T-helper 17 cell (primary cell): ENCODE measurements around the gene B4GALNT4. TPM values are rescaled to one million over a fixed set of nuclear protein-coding genes. Genes with fewer than 3 reads are reported as not detected.
"Not testable (repeated sequence)": the region's sequence is repeated elsewhere in the genome, so short reads cannot be mapped to it uniquely, and the experiment has no call there.

ENCODE experiments used
- ATAC-seq: fragments of 150-1000 bp; cut with Tn5 transposase; 2 replicates; pipeline ENCODE4 v1.10.0; 2021; ENCODE audit warnings: mild to moderate bottlenecking, moderate library complexity
- DNase-seq, 3 donors: peaks; one replicate each; pipeline versions ENCODE4 v3.0.0 to v3.0.0-alpha.2; 2020 to 2021
- H3K9me3 ChIP-seq: one replicate; pipeline ENCODE4 v1.7.0; 2013; ENCODE audit warnings: low read length, mild to moderate bottlenecking; ENCODE audit not compliant: control insufficient read depth, poor library complexity, severe bottlenecking
- H3K27ac Mint-ChIP-seq: one replicate; pipeline ENCODE4 v1.8.0; 2022; ENCODE audit warnings: mild to moderate bottlenecking, moderate library complexity, mixed read lengths
- H3K27me3 Mint-ChIP-seq: one replicate; pipeline ENCODE4 v1.8.0; 2022; ENCODE audit warnings: mixed read lengths
- H3K36me3 Mint-ChIP-seq: one replicate; pipeline ENCODE4 v1.8.0; 2022; ENCODE audit warnings: low read depth, mixed read lengths
- H3K4me1 Mint-ChIP-seq: one replicate; pipeline ENCODE4 v1.8.0; 2022; ENCODE audit warnings: mild to moderate bottlenecking, mixed read lengths
- H3K4me3 Mint-ChIP-seq: one replicate; pipeline ENCODE4 v1.8.0; 2022; ENCODE audit warnings: mild to moderate bottlenecking, moderate library complexity, mixed read lengths
- total RNA-seq, 4 donors: library from RNA in 2 of 4; stranded (reverse) in 2 of 4; gene quantifications; one replicate each; pipeline ENCODE4 v1.2.3 and lab custom pipeline; 2022 to 2026

Gene B4GALNT4
- total RNA-seq, 2 donors from 2014 or later, result 6.0 to 8.6 TPM

DNA sequence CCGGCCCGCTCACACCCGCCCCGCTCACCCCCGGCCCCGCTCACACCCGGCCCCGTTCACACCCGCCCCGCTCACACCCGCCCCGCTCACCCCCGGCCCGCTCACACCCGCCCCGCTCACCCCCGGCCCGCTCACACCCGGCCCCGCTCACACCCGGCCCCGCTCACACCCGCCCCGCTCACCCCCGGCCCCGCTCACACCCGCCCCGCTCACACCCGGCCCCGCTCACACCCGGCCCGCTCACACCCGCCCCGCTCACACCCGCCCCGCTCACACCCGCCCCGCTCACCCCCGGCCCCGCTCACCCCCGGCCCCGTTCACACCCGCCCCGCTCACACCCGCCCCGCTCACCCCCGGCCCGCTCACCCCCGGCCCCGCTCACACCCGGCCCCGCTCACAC, 31.9 kb downstream of the B4GALNT4 start:
- not testable (repeated sequence) for H3K9me3 ChIP-seq, DNase-seq, ATAC-seq, H3K4me1 Mint-ChIP-seq, H3K4me3 Mint-ChIP-seq, H3K27ac Mint-ChIP-seq, H3K27me3 Mint-ChIP-seq, H3K36me3 Mint-ChIP-seq

DNA sequence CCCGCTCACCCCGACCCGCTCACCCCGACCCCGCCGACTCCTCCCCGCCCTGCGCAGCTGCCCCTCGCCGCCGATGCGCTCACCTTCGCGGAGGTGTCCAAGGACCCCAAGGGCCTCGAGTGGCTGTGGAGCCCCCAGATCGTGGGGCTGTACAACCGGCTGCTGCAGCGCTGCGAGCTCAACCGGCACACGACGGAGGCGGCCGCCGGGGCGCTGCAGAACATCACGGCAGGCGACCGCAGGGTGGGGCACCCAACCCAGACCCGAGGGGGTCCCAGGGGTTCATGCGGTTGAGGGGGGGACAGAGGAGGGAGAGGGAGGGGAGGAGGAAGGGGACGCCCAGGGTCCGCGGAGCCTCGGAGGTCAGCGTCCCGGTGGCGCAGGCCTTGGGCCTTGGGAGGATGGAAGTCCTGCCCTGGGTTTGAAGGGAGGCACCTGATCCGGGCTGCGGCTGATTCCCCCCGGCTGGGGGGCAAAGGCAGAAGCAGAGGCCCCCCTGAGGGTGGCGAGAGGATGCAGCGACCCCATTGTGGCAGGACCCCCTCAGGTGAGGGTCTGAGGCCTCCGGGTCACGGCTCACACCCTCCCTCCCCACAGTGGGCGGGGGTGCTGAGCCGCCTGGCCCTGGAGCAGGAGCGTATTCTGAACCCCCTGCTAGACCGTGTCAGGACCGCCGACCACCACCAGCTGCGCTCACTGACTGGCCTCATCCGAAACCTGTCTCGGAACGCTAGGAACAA, 33.9 kb downstream of the B4GALNT4 start:
- no peaks in the 10 kb centered on the region for H3K9me3 ChIP-seq
- no peak overlapping the region for H3K27ac Mint-ChIP-seq
- H3K4me3 Mint-ChIP-seq, result no peak overlapping the region
- DNase-seq (no peak), ATAC-seq (no peak)
- no peaks in the 10 kb centered on the region for H3K36me3 Mint-ChIP-seq
- peaks cover 9% of the 10 kb centered on the region for H3K4me1 Mint-ChIP-seq
- no peaks in the 10 kb centered on the region for H3K27me3 Mint-ChIP-seq

DNA sequence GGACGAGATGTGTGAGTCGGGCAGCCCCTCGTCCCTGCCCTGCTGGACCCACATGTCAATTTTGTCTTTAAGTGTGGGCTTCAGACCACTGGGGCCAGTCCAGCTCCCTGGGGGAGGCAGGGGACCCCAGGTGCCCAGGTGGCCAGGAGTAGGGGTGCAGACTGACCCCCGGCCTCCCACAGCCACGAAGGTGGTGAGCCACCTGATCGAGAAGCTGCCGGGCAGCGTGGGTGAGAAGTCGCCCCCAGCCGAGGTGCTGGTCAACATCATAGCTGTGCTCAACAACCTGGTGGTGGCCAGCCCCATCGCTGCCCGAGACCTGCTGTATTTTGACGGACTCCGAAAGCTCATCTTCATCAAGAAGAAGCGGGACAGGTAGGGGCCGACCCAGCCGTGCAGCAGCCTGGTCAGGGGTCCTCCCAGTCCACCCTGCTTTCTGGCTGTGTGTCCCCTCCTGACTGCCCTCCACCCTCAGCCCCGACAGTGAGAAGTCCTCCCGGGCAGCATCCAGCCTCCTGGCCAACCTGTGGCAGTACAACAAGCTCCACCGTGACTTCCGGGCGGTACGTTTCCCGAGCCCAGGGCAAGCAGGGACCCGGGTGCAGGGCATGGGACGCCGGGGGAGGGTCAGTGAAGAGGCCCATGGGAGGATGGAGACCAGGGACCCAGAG, 34.6 kb downstream of the B4GALNT4 start:
- H3K9me3 ChIP-seq, result no peaks in the 10 kb centered on the region
- DNase-seq (no peak), ATAC-seq (no peak)
- Mint-ChIP-seq H3K36me3 (no peaks in the 10 kb centered on the region), H3K4me3 (no peak overlapping the region), H3K27ac (peak overlapping the region; percentile 72), H3K4me1 (peaks cover 6% of the 10 kb centered on the region), H3K27me3 (no peaks in the 10 kb centered on the region)

DNA sequence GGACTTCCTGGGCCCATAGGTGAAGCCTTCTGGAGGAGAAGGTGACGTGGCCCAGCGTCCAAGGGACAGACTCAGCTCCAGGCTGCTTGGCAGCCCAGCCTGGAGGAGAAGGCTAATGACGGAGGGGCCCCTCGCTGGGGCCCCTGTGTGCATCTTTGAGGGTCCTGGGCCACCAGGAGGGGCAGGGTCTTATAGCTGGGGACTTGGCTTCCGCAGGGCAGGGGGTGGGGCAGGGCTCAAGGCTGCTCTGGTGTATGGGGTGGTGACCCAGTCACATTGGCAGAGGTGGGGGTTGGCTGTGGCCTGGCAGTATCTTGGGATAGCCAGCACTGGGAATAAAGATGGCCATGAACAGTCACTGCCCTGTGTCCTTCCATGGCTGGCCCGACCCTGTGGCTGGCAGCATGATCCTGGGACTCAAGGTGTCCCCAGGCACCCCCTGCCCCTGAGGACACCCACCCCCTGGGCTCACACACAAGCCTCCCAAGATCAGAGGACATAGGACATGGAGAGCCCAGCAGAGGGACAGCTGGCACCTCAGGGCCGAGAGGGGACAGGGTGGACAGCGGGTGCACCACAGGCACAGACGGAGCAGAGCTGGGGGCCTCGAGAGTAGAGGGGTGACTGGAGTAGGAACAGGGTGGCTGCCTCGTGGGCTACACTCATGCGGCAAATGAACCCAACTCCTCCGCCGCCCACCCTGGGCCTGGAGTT, 35.4 kb downstream of the B4GALNT4 start:
- no peak for DNase-seq
- no peak overlapping the region for H3K4me3 Mint-ChIP-seq
- H3K27ac Mint-ChIP-seq, result peak overlapping the region; percentile 72
- no peak for ATAC-seq
- peaks cover 8% of the 10 kb centered on the region for H3K4me1 Mint-ChIP-seq
- no peaks in the 10 kb centered on the region for H3K27me3 Mint-ChIP-seq
- no peaks in the 10 kb centered on the region for H3K36me3 Mint-ChIP-seq
- no peaks in the 10 kb centered on the region for H3K9me3 ChIP-seq

DNA sequence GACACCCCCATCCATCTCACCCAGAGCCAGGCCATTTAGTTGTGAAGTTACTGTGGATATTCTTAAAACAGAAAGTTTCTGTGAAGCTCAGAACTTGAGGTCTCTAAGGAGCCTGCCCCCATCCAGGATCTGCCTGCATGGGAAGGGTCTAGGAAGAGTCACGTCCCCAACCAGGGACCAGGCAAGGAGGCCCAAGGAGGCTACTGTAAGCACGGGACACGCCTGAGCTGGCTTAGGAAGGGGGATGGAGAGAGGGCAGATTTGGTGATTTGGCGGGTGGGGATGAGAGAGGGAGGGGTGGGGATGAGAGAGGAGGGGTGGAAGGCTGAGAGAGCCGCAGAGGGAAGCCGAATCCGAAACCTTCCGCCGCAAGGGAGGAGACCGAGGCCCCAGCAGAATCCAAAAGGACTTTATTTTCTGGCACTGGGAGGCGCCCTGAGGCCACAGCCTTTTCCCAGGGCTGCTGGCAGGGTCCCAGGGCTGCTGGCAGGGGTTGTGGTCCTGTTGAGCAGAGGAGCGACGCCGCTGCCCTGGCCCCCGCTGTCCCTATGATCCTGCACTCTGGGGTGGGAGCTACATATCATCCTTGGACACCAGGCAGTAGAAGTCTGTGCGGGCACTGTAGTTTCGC, 36.1 kb downstream of the B4GALNT4 start:
- Mint-ChIP-seq H3K36me3 (no peaks in the 10 kb centered on the region), H3K4me1 (peaks cover 8% of the 10 kb centered on the region), H3K4me3 (peak overlapping the region; percentile 76), H3K27ac (peak overlapping the region; percentile 72), H3K27me3 (no peaks in the 10 kb centered on the region)
- ATAC-seq (no peak), DNase-seq (no peak)
- H3K9me3 ChIP-seq, result no peaks in the 10 kb centered on the region

DNA sequence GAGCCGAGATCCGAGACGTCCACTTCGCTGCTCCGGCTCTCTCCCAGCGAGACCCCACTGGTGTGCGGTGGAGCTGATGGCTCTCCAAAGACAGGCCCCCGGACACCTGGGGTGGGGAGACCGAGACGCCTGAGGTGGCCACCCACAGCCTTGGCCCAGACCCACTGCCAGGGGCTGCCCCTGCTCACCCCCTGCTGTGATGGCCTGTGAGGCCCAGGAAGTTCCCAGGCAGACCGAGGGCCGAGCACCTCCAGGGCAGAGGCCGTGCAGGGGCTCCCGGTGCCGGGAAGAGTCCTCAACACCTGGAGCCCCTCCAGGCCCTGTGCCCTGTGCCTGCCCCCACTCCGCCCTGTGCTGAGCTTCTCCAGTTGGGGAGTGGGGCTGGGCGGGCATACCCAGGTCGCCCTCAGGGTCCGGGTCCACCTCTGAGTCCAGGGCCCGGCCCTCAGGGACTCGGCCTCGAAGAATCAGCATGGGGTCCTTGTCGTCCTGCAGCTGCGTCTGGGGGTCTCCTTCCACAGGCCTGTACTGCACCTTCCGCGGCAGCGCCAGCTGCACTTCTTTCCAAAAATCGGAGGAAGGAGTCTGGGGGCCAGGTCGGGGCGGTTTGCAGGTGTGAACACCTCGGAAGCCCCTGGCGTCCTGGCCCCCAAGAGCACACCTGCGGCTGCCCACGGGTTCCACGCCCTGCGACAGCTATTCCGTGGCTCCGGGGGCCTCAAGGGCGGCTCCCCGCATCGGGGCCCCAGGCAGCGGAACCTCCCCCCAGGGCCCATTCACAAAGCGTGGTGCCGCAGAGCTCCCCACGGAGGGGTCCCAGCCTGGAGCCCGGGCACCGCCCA, 36.9 kb downstream of the B4GALNT4 start:
- peak overlapping the region; percentile 63 for H3K4me3 Mint-ChIP-seq
- H3K4me1 Mint-ChIP-seq, result peaks cover 8% of the 10 kb centered on the region
- no peaks in the 10 kb centered on the region for H3K36me3 Mint-ChIP-seq
- DNase-seq (no peak), ATAC-seq (no peak)
- no peaks in the 10 kb centered on the region for H3K9me3 ChIP-seq
- H3K27me3 Mint-ChIP-seq, result no peaks in the 10 kb centered on the region
- H3K27ac Mint-ChIP-seq, result peak overlapping the region; percentile 72

DNA sequence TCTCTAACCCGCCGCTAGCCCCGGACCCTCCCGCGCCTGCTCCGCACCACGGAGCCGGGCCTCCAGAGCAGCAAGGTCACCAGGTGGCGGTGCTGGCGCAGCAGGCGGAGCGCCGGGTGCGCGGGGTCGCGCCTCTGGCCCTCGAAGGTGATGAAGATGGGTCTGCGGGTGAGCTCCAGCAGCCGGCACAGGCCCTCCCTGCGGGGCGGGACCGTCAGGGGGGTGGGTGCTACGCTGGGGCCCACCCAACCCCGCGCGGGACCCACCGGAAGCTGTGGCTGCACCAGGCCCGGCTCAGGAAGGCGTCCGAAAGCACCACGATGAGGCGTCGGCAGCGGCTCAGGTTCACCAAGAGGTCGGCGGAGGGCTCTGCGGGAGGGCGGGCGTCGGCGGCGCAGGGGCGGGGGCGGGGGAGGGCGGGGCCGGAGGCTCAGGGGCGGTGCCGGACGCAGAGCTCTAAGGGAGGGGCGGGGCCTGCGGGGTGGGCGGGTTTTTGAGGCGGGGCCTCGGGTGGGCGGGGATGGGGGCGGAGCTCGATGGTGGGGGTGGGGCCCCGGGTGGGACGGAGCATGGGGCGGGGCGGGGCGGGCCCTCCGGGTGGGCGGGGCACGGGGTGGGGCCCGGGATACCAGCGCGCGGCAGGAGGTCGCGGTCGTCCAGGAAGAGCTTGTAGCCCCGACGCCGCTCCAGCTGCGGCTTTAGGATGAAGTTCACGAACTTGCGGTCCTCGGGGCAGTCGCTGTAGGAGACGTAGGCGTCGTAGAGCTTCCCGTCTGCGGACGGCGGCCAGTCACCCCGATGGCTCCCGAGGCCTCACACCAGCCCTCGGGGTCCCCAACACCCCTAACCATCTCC, 37.7 kb downstream of the B4GALNT4 start:
- ATAC-seq, result peak; percentile 93
- no peaks in the 10 kb centered on the region for H3K9me3 ChIP-seq
- no peak overlapping the region for H3K27ac Mint-ChIP-seq
- no peaks in the 10 kb centered on the region for H3K36me3 Mint-ChIP-seq
- DNase-seq, result peak; percentile 87 to 95 (median 92)
- H3K4me3 Mint-ChIP-seq, result peak overlapping the region; percentile 63
- H3K4me1 Mint-ChIP-seq, result peaks cover 8% of the 10 kb centered on the region
- no peaks in the 10 kb centered on the region for H3K27me3 Mint-ChIP-seq

DNA sequence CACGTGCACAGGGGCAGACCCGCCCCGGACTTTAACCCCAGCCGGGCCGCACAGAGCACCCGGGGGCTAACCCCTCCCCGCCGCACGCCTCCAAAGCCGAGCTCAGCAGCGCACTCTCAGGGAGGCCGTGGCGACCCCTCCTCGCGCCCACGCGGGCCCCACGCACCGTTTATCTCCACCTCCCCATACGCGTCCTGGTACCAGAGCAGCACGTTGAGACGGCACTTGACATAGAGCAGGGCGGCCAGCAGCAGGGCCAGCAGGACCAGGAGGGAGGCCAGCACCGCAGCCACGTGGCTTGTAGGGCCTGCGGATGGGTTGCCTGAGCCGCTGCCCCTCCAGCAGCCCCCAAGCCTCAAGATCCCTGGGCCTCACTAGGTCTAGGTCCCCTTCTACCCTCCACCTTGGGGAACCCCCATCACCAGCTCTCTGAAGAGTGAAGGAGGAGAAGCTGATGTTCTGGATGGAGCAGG, 38.4 kb downstream of the B4GALNT4 start:
- Mint-ChIP-seq H3K27ac (no peak overlapping the region), H3K4me1 (peaks cover 8% of the 10 kb centered on the region), H3K4me3 (no peak overlapping the region), H3K36me3 (no peaks in the 10 kb centered on the region), H3K27me3 (no peaks in the 10 kb centered on the region)
- H3K9me3 ChIP-seq, result no peaks in the 10 kb centered on the region
- ATAC-seq, result peak; percentile 6
- no peak for DNase-seq

DNA sequence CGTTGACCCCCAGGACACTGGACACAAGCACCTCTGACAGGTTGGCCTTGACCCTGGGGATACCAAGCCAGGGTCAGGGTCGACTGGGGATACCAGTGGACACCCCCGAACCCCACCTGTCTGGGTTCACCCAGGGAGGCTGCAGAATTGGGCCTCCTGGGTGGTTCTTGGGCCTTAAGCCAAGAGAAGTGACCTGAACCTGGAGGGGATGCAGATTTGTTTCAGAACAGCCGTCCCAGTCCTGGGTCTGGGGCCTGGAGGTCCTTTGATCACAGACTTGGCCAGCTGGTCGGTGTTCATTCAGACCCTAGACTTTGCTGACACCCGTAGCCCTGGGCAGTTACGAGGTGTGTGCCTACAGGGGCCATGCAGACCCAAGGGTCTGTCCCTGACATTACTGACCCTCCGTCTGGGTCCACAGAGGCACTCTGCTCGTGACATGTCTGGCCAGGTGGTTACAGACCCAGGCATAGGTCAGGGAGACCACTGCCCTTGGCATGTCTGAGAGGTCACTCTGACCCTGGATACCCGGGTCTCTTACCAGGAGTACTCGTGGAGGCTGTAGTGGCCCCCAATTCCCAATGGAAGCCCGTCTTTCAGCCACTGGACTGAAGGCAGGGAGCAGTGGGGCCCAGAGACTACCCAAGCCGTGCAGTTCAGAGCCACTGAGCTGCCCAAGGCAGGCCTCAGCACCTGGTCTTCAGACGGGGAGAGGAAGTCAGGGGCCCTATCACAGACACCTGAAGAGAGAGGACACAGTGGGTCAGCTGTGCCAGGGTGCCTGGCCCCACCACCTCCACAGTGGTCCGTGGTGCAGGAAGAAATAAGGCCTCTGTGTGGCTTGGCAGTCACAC, 39.1 kb downstream of the B4GALNT4 start:
- ATAC-seq (no peak), DNase-seq (no peak)
- H3K27ac Mint-ChIP-seq, result no peak overlapping the region

DNA sequence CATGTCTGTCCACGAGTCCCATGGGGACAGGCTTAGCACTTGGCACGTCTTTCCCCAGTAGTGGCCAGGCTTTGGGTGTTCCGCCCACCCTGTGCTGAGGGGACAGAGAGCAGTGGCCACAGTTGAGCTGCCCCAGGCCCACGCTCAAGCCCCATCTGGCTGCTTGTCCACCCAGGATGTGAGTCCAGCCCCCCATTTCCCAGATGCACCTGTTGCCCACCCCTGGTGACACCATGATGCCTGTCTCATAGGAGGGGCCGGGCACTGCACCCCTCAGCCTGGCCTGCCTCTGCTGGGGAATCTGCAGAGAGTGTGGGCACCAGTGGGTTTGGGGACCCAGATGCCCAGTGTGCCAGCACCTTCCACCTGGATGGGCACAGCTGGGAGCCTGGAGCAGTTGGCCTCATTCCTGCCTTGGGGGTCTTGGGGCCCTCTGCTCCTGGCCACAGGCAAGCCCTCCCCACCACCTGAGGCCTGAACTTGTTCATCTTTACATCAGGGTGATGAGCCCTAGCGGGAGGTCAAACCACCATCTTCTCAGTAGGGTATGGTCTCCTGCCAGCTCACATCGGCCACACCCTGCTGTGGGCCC, 39.8 kb downstream of the B4GALNT4 start:
- H3K4me3 Mint-ChIP-seq, result no peak overlapping the region
- H3K27me3 Mint-ChIP-seq, result no peaks in the 10 kb centered on the region
- ATAC-seq, result no peak
- no peaks in the 10 kb centered on the region for H3K36me3 Mint-ChIP-seq
- H3K9me3 ChIP-seq, result no peaks in the 10 kb centered on the region
- DNase-seq, result peak in 1 of 3 donors; percentile 4
- no peak overlapping the region for H3K27ac Mint-ChIP-seq
- peaks cover 14% of the 10 kb centered on the region for H3K4me1 Mint-ChIP-seq

More for the DNA sequence above, 39.1 kb downstream of the B4GALNT4 start:
- Mint-ChIP-seq H3K4me3 (peak overlapping the region; percentile 15), H3K36me3 (no peaks in the 10 kb centered on the region), H3K4me1 (peaks cover 11% of the 10 kb centered on the region), H3K27me3 (no peaks in the 10 kb centered on the region)
- no peaks in the 10 kb centered on the region for H3K9me3 ChIP-seq
